ENCODE results near the gene MLIP. TPM values are rescaled to one million over a fixed set of nuclear protein-coding genes. Genes with fewer than 3 reads are reported as not detected.

The MLIP gene
- total and polyA plus RNA-seq, 4 donors = 0.92 to 28.6 (median 7.5) TPM

- DNase-seq (ENCODE audit: low read depth in 4 of 6, low spot score in 6 of 6) = no peak
- Histone ChIP-seq H3K4me1 (ENCODE audit: control insufficient read depth, insufficient read depth, low read length) (no peaks in the 10 kb centered on the region), H3K27ac (ENCODE audit: low read depth, low read length) (no peak overlapping the region), H3K9me3 (ENCODE audit: control insufficient read depth, insufficient read depth, low read length) (no peaks in the 10 kb centered on the region), H3K4me3 (ENCODE audit: low read depth, low read length) (no peak overlapping the region), H3K36me3 (ENCODE audit: control insufficient read depth, insufficient read depth, low read length) (no peaks in the 10 kb centered on the region), H3K27me3 (ENCODE audit: control insufficient read depth, insufficient read depth, low read length) (no peaks in the 10 kb centered on the region)
- no CpG with 5 or more reads among the region's 2 CpGs for WGBS (ENCODE audit: insufficient coverage)
Measured at GRCh38 chr6:54132587-54132986, 21.3 kb downstream of the MLIP start.

GRCh38 chr6:54133186-54133585 is 21.9 kb downstream of the MLIP start:
- Histone ChIP-seq H3K27me3 (ENCODE audit: control insufficient read depth, insufficient read depth, low read length) (no peaks in the 10 kb centered on the region), H3K9me3 (ENCODE audit: control insufficient read depth, insufficient read depth, low read length) (no peaks in the 10 kb centered on the region), H3K4me3 (ENCODE audit: low read depth, low read length) (no peak overlapping the region), H3K36me3 (ENCODE audit: control insufficient read depth, insufficient read depth, low read length) (no peaks in the 10 kb centered on the region), H3K4me1 (ENCODE audit: control insufficient read depth, insufficient read depth, low read length) (no peaks in the 10 kb centered on the region), H3K27ac (ENCODE audit: low read depth, low read length) (no peak overlapping the region)
- WGBS (ENCODE audit: insufficient coverage) = 100% methylated on average over 2 of the region's 3 CpGs
- no peak for DNase-seq (ENCODE audit: low read depth in 4 of 6, low spot score in 6 of 6)

- no peaks in the 10 kb centered on the region for H3K36me3 ChIP-seq (ENCODE audit: control insufficient read depth, insufficient read depth, low read length)
- DNase-seq (ENCODE audit: low read depth in 4 of 6, low spot score in 6 of 6) = no peak
- no peak overlapping the region for H3K27ac ChIP-seq (ENCODE audit: low read depth, low read length)
- no peak overlapping the region for H3K4me3 ChIP-seq (ENCODE audit: low read depth, low read length)
- no CpG with 5 or more reads among the region's 2 CpGs for WGBS (ENCODE audit: insufficient coverage)
- no peaks in the 10 kb centered on the region for H3K4me1 ChIP-seq (ENCODE audit: control insufficient read depth, insufficient read depth, low read length)
- no peaks in the 10 kb centered on the region for H3K9me3 ChIP-seq (ENCODE audit: control insufficient read depth, insufficient read depth, low read length)
- no peaks in the 10 kb centered on the region for H3K27me3 ChIP-seq (ENCODE audit: control insufficient read depth, insufficient read depth, low read length)
Measured at GRCh38 chr6:54134935-54135334, 23.7 kb downstream of the MLIP start.

- Histone ChIP-seq H3K4me3 (ENCODE audit: low read depth, low read length) (no peak overlapping the region), H3K4me1 (ENCODE audit: control insufficient read depth, insufficient read depth, low read length) (no peaks in the 10 kb centered on the region), H3K27me3 (ENCODE audit: control insufficient read depth, insufficient read depth, low read length) (no peaks in the 10 kb centered on the region), H3K36me3 (ENCODE audit: control insufficient read depth, insufficient read depth, low read length) (no peaks in the 10 kb centered on the region), H3K9me3 (ENCODE audit: control insufficient read depth, insufficient read depth, low read length) (no peaks in the 10 kb centered on the region), H3K27ac (ENCODE audit: low read depth, low read length) (no peak overlapping the region)
- DNase-seq (ENCODE audit: low read depth in 4 of 6, low spot score in 6 of 6) = peak in 2 of 6 donors; percentile 37 to 83
- WGBS (ENCODE audit: insufficient coverage) = no CpG with 5 or more reads among the region's 2 CpGs
Measured at GRCh38 chr6:54135665-54136369, 24.6 kb downstream of the MLIP start.

GRCh38 chr6:54138795-54139194 is 27.6 kb downstream of the MLIP start:
- Histone ChIP-seq H3K27ac (ENCODE audit: low read depth, low read length) (no peak overlapping the region), H3K4me1 (ENCODE audit: control insufficient read depth, insufficient read depth, low read length) (no peaks in the 10 kb centered on the region), H3K4me3 (ENCODE audit: low read depth, low read length) (no peak overlapping the region), H3K9me3 (ENCODE audit: control insufficient read depth, insufficient read depth, low read length) (no peaks in the 10 kb centered on the region), H3K36me3 (ENCODE audit: control insufficient read depth, insufficient read depth, low read length) (no peaks in the 10 kb centered on the region), H3K27me3 (ENCODE audit: control insufficient read depth, insufficient read depth, low read length) (no peaks in the 10 kb centered on the region)
- WGBS (ENCODE audit: insufficient coverage) = no CpG with 5 or more reads among the region's 1 CpG
- DNase-seq (ENCODE audit: low read depth in 4 of 6, low spot score in 6 of 6) = no peak

GRCh38 chr6:54140811-54141210 is 29.6 kb downstream of the MLIP start:
- Histone ChIP-seq H3K9me3 (ENCODE audit: control insufficient read depth, insufficient read depth, low read length) (no peaks in the 10 kb centered on the region), H3K4me3 (ENCODE audit: low read depth, low read length) (no peak overlapping the region), H3K36me3 (ENCODE audit: control insufficient read depth, insufficient read depth, low read length) (no peaks in the 10 kb centered on the region), H3K4me1 (ENCODE audit: control insufficient read depth, insufficient read depth, low read length) (no peaks in the 10 kb centered on the region), H3K27me3 (ENCODE audit: control insufficient read depth, insufficient read depth, low read length) (no peaks in the 10 kb centered on the region), H3K27ac (ENCODE audit: low read depth, low read length) (no peak overlapping the region)
- peak in 1 of 6 donors; percentile 5 for DNase-seq (ENCODE audit: low read depth in 4 of 6, low spot score in 6 of 6)

- Histone ChIP-seq H3K4me1 (ENCODE audit: control insufficient read depth, insufficient read depth, low read length) (no peaks in the 10 kb centered on the region), H3K27ac (ENCODE audit: low read depth, low read length) (no peak overlapping the region), H3K9me3 (ENCODE audit: control insufficient read depth, insufficient read depth, low read length) (no peaks in the 10 kb centered on the region), H3K27me3 (ENCODE audit: control insufficient read depth, insufficient read depth, low read length) (no peaks in the 10 kb centered on the region), H3K4me3 (ENCODE audit: low read depth, low read length) (no peak overlapping the region), H3K36me3 (ENCODE audit: control insufficient read depth, insufficient read depth, low read length) (no peaks in the 10 kb centered on the region)
- 88% methylated on average over 4 of the region's 12 CpGs for WGBS (ENCODE audit: insufficient coverage)
- DNase-seq (ENCODE audit: low read depth in 4 of 6, low spot score in 6 of 6) = no peak
Measured at GRCh38 chr6:54142889-54143519, 31.8 kb downstream of the MLIP start.

GRCh38 chr6:54151861-54152260 is 40.6 kb downstream of the MLIP start:
- Histone ChIP-seq H3K9me3 (ENCODE audit: control insufficient read depth, insufficient read depth, low read length) (no peaks in the 10 kb centered on the region), H3K4me1 (ENCODE audit: control insufficient read depth, insufficient read depth, low read length) (no peaks in the 10 kb centered on the region), H3K27ac (ENCODE audit: low read depth, low read length) (no peak overlapping the region), H3K36me3 (ENCODE audit: control insufficient read depth, insufficient read depth, low read length) (no peaks in the 10 kb centered on the region), H3K27me3 (ENCODE audit: control insufficient read depth, insufficient read depth, low read length) (no peaks in the 10 kb centered on the region), H3K4me3 (ENCODE audit: low read depth, low read length) (no peak overlapping the region)
- WGBS (ENCODE audit: insufficient coverage) = 100% methylated on average over 1 of the region's 1 CpG
- peak in 2 of 6 donors; percentile 22 to 32 for DNase-seq (ENCODE audit: low read depth in 4 of 6, low spot score in 6 of 6)

- no peak for DNase-seq (ENCODE audit: low read depth in 4 of 6, low spot score in 6 of 6)
- Histone ChIP-seq H3K36me3 (ENCODE audit: control insufficient read depth, insufficient read depth, low read length) (no peaks in the 10 kb centered on the region), H3K27ac (ENCODE audit: low read depth, low read length) (no peak overlapping the region), H3K4me1 (ENCODE audit: control insufficient read depth, insufficient read depth, low read length) (no peaks in the 10 kb centered on the region), H3K9me3 (ENCODE audit: control insufficient read depth, insufficient read depth, low read length) (no peaks in the 10 kb centered on the region), H3K27me3 (ENCODE audit: control insufficient read depth, insufficient read depth, low read length) (no peaks in the 10 kb centered on the region), H3K4me3 (ENCODE audit: low read depth, low read length) (no peak overlapping the region)
Measured at GRCh38 chr6:54156650-54157250, 45.5 kb downstream of the MLIP start.

GRCh38 chr6:54157405-54157804 is 46.2 kb downstream of the MLIP start:
- H3K27me3 ChIP-seq (ENCODE audit: control insufficient read depth, insufficient read depth, low read length) = no peaks in the 10 kb centered on the region
- H3K4me3 ChIP-seq (ENCODE audit: low read depth, low read length) = no peak overlapping the region
- H3K27ac ChIP-seq (ENCODE audit: low read depth, low read length) = no peak overlapping the region
- DNase-seq (ENCODE audit: low read depth in 4 of 6, low spot score in 6 of 6) = no peak
- no peaks in the 10 kb centered on the region for H3K36me3 ChIP-seq (ENCODE audit: control insufficient read depth, insufficient read depth, low read length)
- H3K4me1 ChIP-seq (ENCODE audit: control insufficient read depth, insufficient read depth, low read length) = no peaks in the 10 kb centered on the region
- H3K9me3 ChIP-seq (ENCODE audit: control insufficient read depth, insufficient read depth, low read length) = no peaks in the 10 kb centered on the region
